Iris pigment epithelial cell (primary cell): Measurements from ENCODE around the gene MAPKAP1.
A peak's percentile ranks its signal among the peaks of the same experiment; 100 is the strongest.

ENCODE experiments used
- DNase-seq: peaks from one replicate; pipeline ENCODE4 v3.0.0-alpha.2; 2011; ENCODE audit warnings: low read depth

The MAPKAP1 gene

DNA sequence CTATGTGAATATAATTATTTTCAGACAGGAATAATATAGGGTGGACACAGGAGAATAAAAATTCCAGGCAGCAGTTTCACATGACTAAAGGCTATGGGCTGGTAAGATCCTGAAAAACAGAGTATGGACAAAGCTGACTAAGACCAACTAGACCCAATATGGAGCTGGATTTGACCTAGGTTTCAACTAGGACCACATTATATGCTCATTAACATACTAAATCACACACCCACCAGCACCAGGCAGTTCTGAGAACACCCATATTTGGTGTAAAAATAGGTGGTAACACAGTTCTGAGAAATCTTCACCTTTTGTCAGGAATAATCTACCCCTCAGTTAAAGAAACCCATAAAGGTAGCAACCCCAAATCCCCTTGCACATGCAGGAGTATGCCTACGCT is 64.7 kb downstream of the MAPKAP1 start:
- no peak for DNase-seq

DNA sequence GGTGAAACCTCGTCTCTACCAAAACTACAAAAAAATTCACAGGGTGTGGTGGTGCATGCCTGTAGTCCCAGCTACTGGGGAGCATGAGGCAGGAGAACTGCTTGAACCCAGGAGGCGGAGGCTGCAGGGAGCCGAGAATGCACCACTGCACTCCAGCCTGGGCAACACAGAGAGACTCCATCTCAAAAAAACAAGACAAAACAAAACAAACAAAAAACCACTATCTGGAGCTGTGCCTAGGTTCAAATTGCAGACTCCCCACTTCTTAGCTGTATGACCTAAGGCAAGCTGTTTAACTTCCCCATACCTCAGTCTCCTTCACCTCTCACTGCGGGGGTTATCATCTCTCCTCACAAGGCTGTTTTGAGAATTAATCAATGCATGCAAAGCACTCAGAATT is 68.0 kb downstream of the MAPKAP1 start:
- no peak for DNase-seq

DNA sequence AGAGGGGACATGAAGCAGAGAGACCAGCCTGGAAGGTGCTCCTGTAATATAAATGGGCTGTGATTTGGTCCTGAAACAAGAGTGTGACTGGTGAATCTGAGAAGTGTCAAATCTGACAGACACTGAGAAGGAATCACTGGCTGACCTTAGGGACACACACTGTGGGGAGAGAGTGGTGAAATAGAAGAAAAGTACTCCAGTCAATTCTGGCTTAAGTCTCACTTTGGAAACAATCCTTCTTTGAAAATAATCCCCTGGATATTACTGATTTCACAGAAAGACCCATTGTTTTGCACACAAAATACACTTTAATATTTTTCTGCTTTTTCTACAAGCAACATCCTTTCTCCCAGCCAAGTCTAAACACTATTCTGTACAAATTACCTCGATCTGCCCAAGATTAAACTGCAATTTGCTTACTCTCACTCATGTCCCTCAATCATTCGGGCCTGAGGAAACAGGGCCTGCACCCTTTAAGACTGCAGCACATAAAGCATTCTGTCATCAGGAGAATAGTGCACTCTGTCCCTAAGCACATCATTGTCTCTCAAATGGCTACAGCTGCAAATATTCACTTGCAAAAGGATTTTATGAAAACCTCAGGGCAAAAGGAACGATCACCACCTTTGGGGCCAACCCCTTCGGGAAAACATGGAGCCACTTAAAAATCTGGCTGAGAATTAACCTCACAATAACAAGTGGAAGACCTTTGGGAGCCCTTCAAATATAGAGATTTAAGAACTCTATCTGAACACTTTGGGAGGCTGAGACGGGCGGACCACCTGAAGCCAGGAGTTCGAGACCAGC is 68.6 kb downstream of the MAPKAP1 start:
- DNase-seq: no peak

DNA sequence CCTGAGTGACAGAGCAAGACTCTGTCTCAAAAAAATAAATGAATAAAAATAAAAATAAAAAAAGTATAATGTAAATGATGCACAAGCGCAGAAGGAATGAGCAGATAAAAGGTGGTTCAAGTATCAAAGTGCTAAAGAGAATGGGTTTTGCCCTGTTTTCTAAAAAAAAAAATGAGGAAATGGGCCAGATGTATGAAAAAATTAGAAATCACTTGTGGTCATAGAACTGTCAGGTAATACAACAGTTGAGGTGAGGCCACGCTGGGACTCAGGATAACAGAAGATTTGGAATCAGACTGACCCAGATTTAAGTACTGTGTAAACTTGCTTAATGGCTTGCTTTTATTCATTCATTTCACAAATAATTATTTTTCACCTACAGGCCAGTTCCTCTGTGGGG is 69.8 kb downstream of the MAPKAP1 start:
- no peak for DNase-seq

- no peak for DNase-seq
These were observed 71.1 kb downstream of the MAPKAP1 start for GRCh38 chr9:125635888-125636287.

GRCh38 chr9:125634040-125634717 is 72.8 kb downstream of the MAPKAP1 start:
- DNase-seq: peak; percentile 36

DNA sequence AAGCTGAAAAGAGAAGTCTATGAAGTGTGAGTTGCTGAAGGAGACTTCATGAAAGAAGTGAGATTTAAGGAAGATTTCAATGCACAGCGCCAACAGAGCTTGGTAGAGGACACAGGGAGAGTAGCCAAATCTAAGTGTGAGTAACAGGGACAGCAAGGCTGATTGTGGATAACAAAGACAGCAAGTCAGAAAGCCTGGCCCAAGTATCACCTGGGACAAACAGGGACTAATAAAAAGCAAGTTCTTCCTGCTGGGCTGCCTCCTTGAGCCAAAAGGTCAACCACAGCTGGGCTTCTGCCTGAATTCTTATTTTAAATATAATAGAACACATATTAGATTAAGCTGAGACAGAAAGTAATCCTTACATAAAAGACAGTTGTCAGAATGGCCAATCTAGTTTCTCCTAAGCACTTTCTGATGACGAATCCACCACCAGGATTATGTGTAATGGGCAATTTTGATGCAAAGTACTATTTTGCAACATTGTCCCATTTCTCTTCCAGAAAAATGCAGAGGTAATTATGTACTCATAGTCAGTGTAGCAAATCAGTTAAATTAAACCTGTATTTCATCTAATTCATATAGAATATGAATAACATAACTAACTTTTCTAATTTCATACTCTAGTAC is 73.8 kb downstream of the MAPKAP1 start:
- peak; percentile 17 for DNase-seq

GRCh38 chr9:125632321-125633115 is 74.5 kb downstream of the MAPKAP1 start:
- DNase-seq: no peak

GRCh38 chr9:125631391-125632085 is 75.5 kb downstream of the MAPKAP1 start:
- peak; percentile 59 for DNase-seq

- DNase-seq: peak; percentile 38
These were observed 76.6 kb downstream of the MAPKAP1 start for GRCh38 chr9:125630436-125630835.

DNA sequence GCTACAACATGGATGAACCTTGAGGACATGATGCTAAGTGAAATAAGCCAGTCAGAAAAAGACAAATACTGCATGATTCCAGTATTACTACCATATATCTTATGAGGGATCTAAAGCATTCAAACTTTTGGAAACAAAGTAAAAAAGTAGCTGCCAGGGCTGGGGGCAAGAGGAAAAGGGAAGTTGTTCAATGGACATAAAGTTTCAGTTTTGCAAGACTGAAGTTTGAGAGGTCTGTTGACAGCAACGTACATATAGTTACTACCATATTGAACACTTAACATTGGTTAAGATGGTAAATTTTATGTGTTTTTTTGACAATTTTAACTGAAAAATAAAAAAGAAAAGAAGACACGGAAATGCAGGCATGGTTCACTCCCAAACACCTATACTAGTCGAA is 77.6 kb downstream of the MAPKAP1 start:
- DNase-seq: no peak

DNA sequence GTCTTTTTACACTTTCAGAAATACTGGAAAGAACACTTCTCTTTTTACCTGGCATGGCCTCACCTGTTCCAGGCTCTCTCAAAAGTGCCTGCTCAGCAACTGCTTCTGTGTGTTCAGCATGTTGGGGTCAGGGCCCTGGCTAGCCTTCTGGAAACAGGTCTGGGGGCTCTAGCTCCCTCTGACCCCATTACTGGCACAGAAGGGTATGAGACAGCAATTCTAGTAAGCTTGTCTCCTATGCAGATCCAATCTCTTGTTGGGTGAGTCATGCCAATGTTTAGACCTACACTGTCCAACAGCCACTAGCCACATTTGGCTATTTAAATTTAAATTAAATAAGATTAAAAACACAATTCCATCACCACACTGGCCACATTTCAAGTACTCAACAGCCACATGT is 80.8 kb downstream of the MAPKAP1 start:
- peak; percentile 67 for DNase-seq

GRCh38 chr9:125621170-125621569 is 85.8 kb downstream of the MAPKAP1 start:
- no peak for DNase-seq

- DNase-seq: no peak
These were observed 86.8 kb downstream of the MAPKAP1 start for GRCh38 chr9:125620216-125620615.

- DNase-seq: no peak
These were observed 89.9 kb downstream of the MAPKAP1 start for GRCh38 chr9:125617087-125617486.

DNA sequence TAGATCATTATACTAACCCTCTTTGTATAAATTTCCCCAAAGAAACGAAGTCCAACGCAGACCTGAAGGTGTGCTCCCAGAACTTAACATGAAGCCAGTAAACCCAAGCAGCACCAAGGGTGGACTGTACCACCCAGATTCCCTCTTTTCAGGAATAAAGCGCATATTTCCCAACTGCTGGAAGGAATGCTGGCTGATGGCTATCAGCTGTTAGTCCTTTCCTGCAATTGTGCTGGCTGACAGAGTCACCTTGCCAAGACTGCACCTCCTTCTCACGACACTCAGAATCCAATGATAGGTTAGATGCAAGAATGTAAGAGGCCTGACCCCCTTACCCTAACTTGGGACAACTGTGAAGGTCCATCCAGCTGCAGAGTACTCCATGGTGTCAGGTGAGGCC is 93.9 kb downstream of the MAPKAP1 start:
- no peak for DNase-seq

DNA sequence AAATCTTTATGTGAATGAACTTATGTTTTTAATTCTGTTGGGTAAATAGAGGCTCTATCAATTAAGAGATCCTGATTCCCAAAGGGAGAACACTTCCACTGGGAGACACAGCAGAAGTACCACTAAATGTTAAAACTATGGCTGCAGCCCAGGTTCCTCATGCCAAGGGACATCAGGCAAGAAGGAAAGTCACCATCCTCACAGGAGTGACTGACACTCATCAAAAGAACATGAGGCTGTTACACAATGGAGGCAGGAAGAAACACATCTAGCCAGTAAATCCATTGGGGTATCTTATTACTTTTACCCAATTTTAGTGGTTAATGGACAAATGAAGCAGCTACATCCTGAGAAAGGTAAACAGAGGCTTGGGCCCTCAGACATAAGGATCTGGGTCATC is 94.4 kb downstream of the MAPKAP1 start:
- DNase-seq: no peak

DNA sequence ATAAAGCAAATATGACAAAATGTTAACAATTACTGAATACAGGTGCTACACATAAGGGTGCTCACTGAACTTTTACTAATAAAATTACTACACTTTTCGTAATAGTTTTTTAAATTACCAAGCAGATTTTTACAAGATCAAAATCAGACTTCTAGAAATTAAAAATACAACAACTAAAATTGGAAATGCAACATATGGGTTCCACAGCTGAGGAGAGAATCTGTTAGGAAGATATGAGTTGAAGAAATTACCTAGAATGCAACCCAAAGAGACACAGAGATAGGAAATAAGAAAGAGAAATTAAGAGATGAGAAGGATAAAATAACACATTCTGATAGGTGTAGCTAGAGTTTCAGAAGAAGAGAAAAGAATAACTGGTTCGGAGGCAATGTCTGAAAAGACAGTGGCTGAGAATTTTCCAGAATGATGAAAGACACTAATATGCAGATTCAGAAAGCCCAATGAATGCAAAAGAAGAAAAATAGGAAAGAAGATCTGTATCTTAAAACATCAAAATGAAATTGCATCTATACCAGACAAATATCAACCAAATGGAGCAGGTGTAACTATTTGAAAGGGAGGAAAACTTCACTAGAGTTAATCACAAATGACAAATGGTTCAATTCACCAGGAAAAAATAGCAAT is 95.8 kb downstream of the MAPKAP1 start:
- DNase-seq: no peak

GRCh38 chr9:125609744-125610143 is 97.3 kb downstream of the MAPKAP1 start:
- DNase-seq: no peak

DNA sequence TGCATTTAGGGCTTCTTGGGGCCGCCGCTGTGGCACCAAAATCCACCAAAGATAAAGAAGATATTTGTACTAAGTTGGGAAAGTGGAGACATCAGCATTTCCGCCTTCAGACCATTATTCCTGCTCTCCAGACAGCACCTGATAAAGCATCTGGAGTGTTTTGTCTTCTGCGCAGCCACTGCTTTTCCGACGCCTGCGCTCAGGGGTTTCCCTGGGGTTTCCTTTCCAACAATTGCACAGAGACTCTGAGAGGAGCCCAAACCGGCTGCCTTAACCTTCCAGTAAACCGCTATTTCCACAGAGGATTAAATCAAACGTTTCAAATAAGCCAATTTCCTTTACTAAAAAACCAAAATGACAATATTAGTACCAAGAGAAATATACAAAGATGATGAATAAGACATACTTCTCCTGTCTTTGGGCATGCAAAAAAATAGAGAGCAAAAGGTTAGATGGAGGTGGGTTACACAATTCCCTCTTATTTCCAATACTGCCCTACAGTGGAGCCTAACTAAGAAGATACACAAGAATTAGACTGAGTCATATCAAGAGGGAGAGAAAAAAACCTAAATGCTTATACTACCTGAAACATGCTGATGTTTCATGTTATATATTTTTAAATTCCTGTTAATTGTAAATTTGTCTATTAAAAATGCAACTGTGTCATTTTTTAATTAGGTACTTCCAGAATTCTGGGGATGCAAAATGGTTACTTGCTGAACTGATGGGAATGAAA is 98.4 kb downstream of the MAPKAP1 start:
- DNase-seq: peak; percentile 74

GRCh38 chr9:125604196-125604595 is 102.8 kb downstream of the MAPKAP1 start:
- DNase-seq: no peak
